ENCODE data around the gene NFX1.
"Not testable (repeated sequence)": the region's sequence is repeated elsewhere in the genome, so short reads cannot be mapped to it uniquely, and the experiment has no call there.

NFX1 gene

GRCh38 chr9:33310748-33311147 lies 20.4 kb downstream of the NFX1 start:
- no peak for DNase-seq (ENCODE audit: low read depth)

GRCh38 chr9:33311953-33312352 lies 21.6 kb downstream of the NFX1 start:
- no peak for DNase-seq (ENCODE audit: low read depth)

GRCh38 chr9:33315371-33315770 lies 25.1 kb downstream of the NFX1 start:
- no peak for DNase-seq (ENCODE audit: low read depth)

GRCh38 chr9:33317136-33317535 lies 26.8 kb downstream of the NFX1 start:
- DNase-seq (ENCODE audit: low read depth), result not testable (repeated sequence)

- DNase-seq (ENCODE audit: low read depth), result no peak
These were observed 27.9 kb downstream of the NFX1 start for GRCh38 chr9:33318225-33318624.

- DNase-seq (ENCODE audit: low read depth), result no peak
These were observed 28.5 kb downstream of the NFX1 start for GRCh38 chr9:33318781-33319180.

GRCh38 chr9:33320230-33320567 lies 29.9 kb downstream of the NFX1 start:
- DNase-seq (ENCODE audit: low read depth), result no peak

GRCh38 chr9:33320568-33321261 lies 30.4 kb downstream of the NFX1 start:
- DNase-seq (ENCODE audit: low read depth), result no peak

GRCh38 chr9:33329117-33329563 lies 38.8 kb downstream of the NFX1 start:
- no peak for DNase-seq (ENCODE audit: low read depth)

GRCh38 chr9:33329979-33330378 lies 39.7 kb downstream of the NFX1 start:
- no peak for DNase-seq (ENCODE audit: low read depth)

- DNase-seq (ENCODE audit: low read depth), result no peak
These were observed 41.1 kb downstream of the NFX1 start for GRCh38 chr9:33331377-33331891.

- no peak for DNase-seq (ENCODE audit: low read depth)
These were observed 41.7 kb downstream of the NFX1 start for GRCh38 chr9:33332011-33332410.

- DNase-seq (ENCODE audit: low read depth), result not testable (repeated sequence)
These were observed 42.6 kb downstream of the NFX1 start for GRCh38 chr9:33332956-33333355.

- DNase-seq (ENCODE audit: low read depth), result no peak
These were observed 49.9 kb downstream of the NFX1 start for GRCh38 chr9:33340186-33340585.

- DNase-seq (ENCODE audit: low read depth), result no peak
These were observed 50.9 kb downstream of the NFX1 start for GRCh38 chr9:33341182-33341581.

GRCh38 chr9:33344145-33344544 lies 53.8 kb downstream of the NFX1 start:
- DNase-seq (ENCODE audit: low read depth), result no peak

GRCh38 chr9:33346564-33346963 lies 56.2 kb downstream of the NFX1 start:
- DNase-seq (ENCODE audit: low read depth), result no peak

GRCh38 chr9:33348998-33349397 lies 58.7 kb downstream of the NFX1 start:
- no peak for DNase-seq (ENCODE audit: low read depth)

GRCh38 chr9:33349743-33350142 lies 59.4 kb downstream of the NFX1 start:
- no peak for DNase-seq (ENCODE audit: low read depth)

GRCh38 chr9:33350310-33350709 lies 60.0 kb downstream of the NFX1 start:
- DNase-seq (ENCODE audit: low read depth), result no peak

GRCh38 chr9:33351547-33351946 lies 61.2 kb downstream of the NFX1 start:
- no peak for DNase-seq (ENCODE audit: low read depth)

GRCh38 chr9:33354651-33355211 lies 64.4 kb downstream of the NFX1 start:
- DNase-seq (ENCODE audit: low read depth), result no peak

GRCh38 chr9:33355933-33356332 lies 65.6 kb downstream of the NFX1 start:
- no peak for DNase-seq (ENCODE audit: low read depth)

- not testable (repeated sequence) for DNase-seq (ENCODE audit: low read depth)
These were observed 68.3 kb downstream of the NFX1 start for GRCh38 chr9:33358641-33359040.
